GM12864 (cell line): ENCODE results near the gene ELP5.
A peak's percentile ranks its signal among the peaks of the same experiment; 100 is the strongest.

Source experiments
- DNase-seq: peaks from one replicate; pipeline ENCODE4 v3.0.0-alpha.2; 2011; ENCODE audit warnings: low read depth
- H3K4me3 ChIP-seq: 2 replicates; pipeline ENCODE4 v1.5.1; 2011; ENCODE audit warnings: mild to moderate bottlenecking, low read depth, low read length, control low read depth
- TF ChIP-seq, protein P1 (sequence below): IDR thresholded peaks from 2 replicates; pipeline ENCODE4 v1.5.1; 2011; ENCODE audit warnings: low read depth, mild to moderate bottlenecking, moderate library complexity, low read length, control low read depth, inconsistent platforms; ENCODE audit errors: missing control alignments

ELP5 gene

DNA sequence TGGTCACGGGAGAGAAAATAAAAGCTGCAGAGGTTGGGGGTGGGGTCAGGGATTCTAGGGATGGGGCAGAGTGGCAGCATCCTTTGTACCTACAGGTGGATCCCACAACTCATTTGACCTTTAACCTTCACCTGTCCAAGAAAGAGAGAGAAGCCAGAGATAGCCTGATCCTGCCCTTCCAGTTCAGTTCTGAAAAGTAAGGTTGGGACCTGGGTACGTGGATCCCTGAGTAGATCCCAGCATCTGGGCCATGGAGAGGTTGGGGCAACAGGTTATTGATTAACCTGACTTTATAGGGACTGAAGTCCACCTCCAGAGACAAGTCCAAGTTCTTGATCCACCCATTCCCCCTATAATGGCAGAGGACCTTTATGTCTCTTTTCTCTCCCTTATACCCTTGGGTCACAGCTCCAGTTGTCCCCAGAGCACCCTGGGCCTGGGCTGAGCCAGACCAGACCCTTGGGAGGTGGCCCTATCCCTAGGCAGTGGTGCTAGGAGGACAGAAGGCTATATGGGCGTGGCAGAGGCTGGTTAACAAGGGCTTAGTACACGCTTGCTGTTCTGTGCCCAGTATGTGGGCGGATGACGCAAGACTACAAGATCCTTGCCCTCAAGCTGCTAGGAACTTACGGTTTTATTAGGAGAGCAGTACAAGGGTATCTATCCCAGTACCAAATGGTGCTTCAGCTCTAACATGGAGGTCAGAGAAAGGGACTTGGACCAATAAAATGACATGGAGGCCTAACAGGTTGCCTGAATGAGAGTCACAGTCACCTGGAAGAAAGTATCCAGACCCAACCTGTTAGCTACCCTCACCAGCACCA lies 6.9 kb downstream of the ELP5 start:
- TF ChIP-seq, protein P1, sequence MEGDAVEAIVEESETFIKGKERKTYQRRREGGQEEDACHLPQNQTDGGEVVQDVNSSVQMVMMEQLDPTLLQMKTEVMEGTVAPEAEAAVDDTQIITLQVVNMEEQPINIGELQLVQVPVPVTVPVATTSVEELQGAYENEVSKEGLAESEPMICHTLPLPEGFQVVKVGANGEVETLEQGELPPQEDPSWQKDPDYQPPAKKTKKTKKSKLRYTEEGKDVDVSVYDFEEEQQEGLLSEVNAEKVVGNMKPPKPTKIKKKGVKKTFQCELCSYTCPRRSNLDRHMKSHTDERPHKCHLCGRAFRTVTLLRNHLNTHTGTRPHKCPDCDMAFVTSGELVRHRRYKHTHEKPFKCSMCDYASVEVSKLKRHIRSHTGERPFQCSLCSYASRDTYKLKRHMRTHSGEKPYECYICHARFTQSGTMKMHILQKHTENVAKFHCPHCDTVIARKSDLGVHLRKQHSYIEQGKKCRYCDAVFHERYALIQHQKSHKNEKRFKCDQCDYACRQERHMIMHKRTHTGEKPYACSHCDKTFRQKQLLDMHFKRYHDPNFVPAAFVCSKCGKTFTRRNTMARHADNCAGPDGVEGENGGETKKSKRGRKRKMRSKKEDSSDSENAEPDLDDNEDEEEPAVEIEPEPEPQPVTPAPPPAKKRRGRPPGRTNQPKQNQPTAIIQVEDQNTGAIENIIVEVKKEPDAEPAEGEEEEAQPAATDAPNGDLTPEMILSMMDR, result no peak
- no peak overlapping the region for H3K4me3 ChIP-seq
- DNase-seq, result no peak

DNA sequence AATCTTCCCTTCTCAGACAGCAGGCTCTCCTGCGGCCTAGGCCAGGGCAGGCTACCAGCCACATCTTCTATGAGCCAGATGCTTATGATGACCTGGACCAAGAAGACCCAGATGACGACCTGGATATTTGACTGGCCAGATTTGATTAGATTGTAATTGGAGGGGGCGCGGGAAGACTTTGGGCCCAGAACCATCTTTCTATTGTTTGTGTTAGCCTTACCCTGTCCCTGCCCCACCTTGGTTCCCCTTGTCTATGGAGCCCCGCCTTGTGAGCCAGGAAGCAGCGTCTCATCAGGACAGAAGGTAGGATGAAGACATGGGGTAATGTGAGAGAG lies 7.5 kb downstream of the ELP5 start:
- TF ChIP-seq, protein P1, result no peak
- no peak overlapping the region for H3K4me3 ChIP-seq

DNA sequence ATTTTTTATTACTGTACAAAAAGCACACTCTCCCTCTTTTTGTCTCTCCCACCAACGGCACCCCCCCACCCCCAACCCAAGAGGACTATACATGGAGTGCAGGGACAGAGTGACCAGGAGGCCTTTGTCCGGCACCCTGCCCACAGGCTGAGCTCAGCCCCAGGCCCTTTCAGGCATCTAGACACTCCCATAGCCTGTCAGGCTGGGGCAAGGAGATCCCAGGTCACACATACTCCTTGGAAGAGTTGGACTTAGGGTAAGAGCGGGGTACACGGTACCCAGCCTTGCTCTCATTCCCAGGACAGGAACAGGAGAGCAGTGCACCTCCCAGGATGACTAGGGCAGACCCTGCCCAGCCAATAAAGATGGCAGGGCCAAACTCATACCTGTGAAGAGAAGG lies 8.1 kb downstream of the ELP5 start:
- no peak overlapping the region for H3K4me3 ChIP-seq
- TF ChIP-seq, protein P1, result no peak
- DNase-seq, result no peak

More for the DNA sequence above, 7.5 kb downstream of the ELP5 start:
- no peak for DNase-seq

DNA sequence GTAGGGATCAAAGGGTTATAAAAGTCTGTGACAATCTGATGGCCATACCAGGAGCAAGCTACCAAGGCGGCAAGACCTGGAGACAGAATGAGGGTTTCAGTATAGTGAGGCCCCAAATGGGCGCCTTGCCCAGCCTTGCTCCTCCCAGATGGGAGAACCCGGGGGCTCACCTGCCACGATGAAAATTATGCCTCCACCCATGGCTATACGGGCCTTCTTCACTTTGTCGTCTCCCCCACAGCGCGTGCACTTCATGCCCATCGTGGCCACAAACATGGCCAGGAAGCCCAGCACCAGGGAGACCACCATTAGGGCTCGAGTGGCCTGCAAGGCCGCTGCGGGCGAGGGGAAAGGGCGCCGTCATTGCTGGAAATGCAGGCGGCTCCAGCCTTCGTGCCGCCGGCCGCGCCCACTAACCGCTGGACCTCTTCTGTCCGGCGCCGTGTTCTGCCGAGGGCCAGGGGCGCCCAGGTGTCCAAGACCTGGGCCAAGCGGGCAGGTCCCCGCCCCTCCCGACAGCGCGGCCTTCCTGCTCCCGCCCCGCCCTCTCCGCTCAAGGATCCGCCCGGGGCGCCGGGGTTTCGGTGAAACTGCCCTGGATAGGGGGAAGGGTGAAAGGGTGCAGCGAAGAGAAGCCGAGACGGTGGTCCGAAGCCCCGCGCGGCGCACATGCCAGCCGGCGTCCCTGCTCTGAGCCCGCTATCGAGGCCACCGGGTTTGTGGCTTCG lies 8.8 kb downstream of the ELP5 start:
- no peak for DNase-seq
- TF ChIP-seq, protein P1, result no peak
- H3K4me3 ChIP-seq, result peak overlapping the region; percentile 34

DNA sequence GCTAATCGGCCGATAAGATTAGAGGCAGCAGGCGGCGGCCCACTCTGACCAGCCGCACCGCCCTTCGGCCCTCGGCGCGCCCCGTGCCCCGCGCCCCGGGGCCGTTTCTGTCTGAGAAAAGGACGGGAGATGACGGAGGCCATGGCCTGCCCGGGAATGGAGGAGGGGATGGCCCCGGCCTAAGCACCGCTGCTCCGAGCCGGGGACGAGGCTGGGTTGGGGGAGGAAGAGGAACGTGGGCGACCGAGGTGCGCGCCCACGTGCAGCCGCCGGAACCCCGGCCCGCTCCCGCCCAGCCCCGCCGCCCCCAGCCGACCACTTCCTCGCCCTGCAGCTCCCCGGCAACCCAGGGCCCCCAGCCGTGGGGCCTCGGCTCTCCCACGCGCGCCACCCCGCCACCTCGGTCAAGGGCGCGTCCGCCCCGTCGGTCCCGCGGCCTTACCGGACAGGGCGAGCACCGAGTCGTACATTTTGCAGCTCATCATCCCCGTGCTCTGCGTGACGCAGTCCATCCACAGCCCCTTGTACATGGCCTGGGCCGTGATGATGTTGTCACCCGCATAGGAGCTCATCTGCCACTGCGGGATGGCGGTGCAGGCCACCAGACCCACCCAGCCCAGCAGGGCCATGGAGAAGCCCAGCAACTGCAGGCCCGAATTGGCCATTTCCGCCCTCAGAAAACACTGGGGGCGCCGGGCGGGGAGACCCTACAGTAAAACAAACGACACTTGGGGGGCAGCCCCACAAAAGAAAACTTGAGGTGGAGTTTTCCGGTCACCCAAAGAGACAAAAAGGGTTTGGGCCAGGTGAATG lies 9.6 kb downstream of the ELP5 start:
- DNase-seq, result no peak
- H3K4me3 ChIP-seq, result peak overlapping the region; percentile 34
- TF ChIP-seq, protein P1, result no peak

DNA sequence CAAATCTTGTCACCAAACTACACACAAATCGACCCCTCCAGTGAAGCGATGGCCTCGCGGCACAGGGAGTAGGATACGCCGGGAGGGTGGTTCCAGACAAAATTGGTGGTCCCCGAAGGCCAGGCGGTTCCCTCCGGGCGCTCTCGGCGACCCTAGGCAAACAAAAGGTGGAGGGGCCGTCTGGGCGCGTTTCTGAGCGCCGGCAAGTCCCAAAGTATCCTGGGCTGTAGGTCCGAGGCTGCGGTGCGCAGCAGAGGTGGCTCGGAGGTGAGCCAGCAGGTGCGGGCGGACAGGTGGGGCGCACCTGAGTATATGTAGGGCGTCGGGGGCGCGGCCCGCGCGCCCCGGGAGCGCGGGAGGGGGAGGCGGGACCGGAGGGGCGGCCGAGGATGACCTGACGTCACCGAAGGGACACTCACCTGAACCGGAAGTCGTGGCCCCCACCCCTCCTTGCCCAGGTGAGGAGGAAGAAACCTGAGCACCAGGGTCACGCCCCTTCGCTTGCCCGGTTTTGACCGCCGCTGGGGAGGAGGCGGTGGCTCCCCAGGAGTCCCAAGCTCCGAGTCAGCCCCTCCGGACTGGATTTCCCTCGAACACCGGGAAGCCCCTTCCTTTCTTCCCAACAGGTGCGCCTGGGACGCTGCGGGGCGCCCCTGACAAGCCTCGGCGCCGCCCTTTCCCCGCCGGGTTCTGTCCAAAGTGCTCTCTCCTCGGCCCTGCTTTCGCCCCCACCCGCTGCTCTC lies 10.3 kb downstream of the ELP5 start, which contains the start of gene CLDN7:
Gene CLDN7, minus strand, starts transcription at position 287 of the 743 bp plus-strand sequence. CDS start 435 bp downstream, outside the sequence.
- no peak for DNase-seq
- TF ChIP-seq, protein P1, result no peak

More for the DNA sequence above, 10.3 kb downstream of the ELP5 start, which contains the start of gene CLDN7:
- peak within 1 kb of the TSS; percentile 34 for H3K4me3 ChIP-seq
